ENCODE measurements around the gene EPS8L2.

GRCh38 chr11:742156-742546, 36.1 kb downstream of the EPS8L2 start:
- TF ChIP-seq, protein P1, sequence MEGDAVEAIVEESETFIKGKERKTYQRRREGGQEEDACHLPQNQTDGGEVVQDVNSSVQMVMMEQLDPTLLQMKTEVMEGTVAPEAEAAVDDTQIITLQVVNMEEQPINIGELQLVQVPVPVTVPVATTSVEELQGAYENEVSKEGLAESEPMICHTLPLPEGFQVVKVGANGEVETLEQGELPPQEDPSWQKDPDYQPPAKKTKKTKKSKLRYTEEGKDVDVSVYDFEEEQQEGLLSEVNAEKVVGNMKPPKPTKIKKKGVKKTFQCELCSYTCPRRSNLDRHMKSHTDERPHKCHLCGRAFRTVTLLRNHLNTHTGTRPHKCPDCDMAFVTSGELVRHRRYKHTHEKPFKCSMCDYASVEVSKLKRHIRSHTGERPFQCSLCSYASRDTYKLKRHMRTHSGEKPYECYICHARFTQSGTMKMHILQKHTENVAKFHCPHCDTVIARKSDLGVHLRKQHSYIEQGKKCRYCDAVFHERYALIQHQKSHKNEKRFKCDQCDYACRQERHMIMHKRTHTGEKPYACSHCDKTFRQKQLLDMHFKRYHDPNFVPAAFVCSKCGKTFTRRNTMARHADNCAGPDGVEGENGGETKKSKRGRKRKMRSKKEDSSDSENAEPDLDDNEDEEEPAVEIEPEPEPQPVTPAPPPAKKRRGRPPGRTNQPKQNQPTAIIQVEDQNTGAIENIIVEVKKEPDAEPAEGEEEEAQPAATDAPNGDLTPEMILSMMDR (IDR thresholded peaks at IDR 0.05) = no peak
- no peak for TF ChIP-seq POLR2A (IDR thresholded peaks at IDR 0.05)
